HG02970 (cell line): ENCODE data around the gene CPNE4.

Experiments
- ATAC-seq: cut with Tn5 transposase; IDR thresholded peaks from one replicate; pipeline ENCODE4 v1.9.1; 2021; ENCODE audit warnings: mild to moderate bottlenecking, moderate library complexity, moderate number of reproducible peaks; ENCODE audit not compliant: unreplicated experiment, low FRiP score

CPNE4 gene

DNA sequence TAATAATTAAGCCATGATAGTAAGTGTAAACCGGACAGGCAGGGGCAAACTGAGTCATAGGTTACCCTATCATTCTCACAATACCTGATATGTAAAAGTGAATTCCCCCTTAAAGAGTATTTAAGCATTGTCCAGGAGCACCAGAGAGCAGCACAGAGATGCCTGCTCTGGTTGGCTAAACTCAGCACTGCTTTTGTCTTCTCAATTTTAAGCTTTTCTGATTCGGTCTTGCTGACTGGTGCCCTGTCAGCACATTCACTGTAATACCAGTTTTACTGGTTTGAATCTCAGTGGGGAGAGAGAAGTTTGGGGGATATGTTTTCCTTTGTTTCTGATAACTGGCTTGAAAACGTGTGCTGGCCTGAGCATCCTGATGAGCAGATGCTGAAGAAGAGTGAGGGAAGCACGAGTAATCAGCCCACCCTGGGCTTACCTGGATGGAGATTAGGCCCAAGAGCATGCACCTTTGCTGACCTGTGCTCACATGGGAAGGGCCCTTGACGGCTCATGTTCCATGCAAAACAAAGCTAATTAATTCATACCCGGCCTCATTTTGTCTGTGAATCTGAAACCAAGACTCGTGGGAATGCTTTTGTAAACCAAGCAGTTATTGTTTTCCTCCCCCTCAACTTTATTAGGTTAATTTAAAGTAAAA, 323.6 kb downstream of the CPNE4 start:
- no peak for ATAC-seq

- no peak for ATAC-seq
These were observed 326.6 kb downstream of the CPNE4 start for GRCh38 chr3:131708241-131708640.

DNA sequence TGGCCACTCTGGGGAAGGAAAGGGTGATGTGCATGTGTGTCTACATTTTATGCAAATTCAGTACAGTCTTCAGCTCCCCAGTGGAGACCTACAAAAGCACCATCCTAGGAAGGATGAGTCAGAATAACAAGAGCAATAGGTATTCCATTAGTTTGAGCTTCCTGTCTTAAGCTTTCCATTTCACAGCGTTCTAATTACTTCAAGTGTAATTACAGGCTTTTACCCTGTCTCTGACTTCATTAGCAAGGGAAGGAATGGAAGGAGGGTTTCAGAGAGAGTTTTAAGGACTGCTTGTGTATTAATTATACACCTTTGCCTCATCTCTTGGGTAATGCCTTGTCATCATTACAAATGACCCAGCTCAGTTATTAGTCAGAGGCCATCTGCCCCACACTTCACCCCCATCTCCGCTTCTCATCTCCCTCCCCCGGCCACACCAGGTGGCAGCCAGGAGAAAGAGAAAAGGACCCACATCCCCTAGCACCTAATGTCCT, 329.2 kb downstream of the CPNE4 start:
- no peak for ATAC-seq

- ATAC-seq, result no peak
These were observed 329.7 kb downstream of the CPNE4 start for GRCh38 chr3:131705099-131705498.

DNA sequence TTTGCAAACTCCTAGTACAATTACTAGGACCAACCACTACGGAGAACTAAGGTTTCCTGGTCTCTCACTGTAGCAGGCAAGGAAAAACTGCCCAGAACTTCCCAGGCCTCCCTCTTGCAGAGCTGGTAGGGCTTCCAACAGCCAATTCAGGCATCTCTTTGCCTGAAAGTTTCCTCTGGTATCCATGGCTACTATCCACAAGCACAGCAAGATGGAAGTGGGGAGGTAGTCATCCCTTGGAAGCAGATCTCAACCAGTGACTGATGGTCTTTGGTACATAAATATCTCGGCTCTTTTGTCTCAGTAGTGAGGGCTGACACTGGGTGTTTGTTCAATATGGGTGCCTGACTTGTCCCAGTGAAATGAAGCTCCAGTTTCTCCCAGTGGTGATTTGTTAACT, 330.7 kb downstream of the CPNE4 start:
- ATAC-seq, result no peak

- ATAC-seq, result no peak
These were observed 332.7 kb downstream of the CPNE4 start for GRCh38 chr3:131702146-131702545.

DNA sequence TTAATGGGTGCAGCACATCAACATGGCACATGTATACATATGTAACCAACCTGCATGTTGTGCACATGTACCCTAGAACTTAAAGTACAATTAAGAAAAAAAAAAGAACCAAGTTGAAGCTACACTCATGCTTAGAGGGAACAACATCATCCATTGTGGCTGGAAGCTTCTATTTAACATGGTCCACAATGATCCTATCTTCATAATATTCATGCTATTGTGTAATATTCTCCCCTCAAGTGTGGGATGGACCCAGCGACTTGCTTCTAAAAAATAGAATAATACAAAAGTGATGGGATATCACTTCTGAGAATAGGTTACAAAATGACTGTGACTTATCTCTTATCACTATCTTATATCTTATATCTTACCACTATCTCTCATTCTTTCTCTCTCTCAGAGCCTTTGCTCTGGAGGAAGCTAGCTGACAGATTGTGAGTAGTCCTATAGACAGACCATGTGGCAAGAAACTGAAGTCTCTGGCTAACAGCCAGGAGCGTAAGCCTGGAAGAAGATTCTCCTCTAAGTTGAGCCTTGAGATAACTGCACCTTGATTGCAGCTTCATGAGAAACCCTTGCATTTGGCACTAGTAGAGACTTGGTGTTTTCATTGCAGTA, 333.6 kb downstream of the CPNE4 start:
- no peak for ATAC-seq

- no peak for ATAC-seq
These were observed 335.8 kb downstream of the CPNE4 start for GRCh38 chr3:131699001-131699400.

GRCh38 chr3:131694376-131694775, 340.4 kb downstream of the CPNE4 start:
- no peak for ATAC-seq

- no peak for ATAC-seq
These were observed 342.5 kb downstream of the CPNE4 start for GRCh38 chr3:131692356-131692755.

DNA sequence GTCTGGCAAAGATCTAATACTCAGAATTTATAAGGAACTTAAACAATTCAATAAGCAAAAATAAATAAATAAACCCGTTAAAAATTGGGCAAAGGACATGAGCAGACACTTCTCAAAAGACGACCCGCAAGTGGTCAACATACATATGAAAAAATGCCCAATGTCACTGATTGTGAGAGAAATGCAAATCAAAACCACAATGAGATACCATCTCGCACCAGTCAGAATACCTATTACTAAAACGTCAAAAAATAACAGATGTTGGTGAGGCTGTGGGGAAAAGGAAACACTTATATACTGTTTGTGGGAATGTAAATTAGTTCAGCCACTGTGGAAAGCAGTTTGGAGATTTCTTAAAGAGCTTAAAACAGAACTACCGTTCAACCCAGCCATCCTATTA, 344.0 kb downstream of the CPNE4 start:
- ATAC-seq, result no peak

GRCh38 chr3:131688370-131688769, 346.4 kb downstream of the CPNE4 start:
- no peak for ATAC-seq

- ATAC-seq, result no peak
These were observed 365.2 kb downstream of the CPNE4 start for GRCh38 chr3:131669600-131669999.

DNA sequence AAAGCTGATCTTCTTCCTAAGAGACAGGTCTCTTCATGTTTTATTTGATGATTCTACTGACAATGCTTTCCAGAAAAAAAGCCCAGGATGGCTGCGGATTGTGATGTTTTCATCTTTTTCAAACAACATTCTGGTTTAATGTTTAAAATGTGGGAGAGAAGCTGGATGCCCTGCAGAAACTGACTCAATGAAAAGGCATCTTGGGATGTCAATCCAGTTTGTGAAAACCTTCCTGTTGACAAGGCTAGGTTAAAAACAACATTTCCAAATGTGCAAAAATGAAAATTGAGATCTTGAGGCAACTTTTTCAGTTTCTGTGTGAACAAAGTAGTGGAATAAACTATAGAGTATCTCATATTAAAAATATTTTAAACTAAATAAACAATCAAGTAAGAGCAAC, 376.0 kb downstream of the CPNE4 start:
- ATAC-seq, result no peak

DNA sequence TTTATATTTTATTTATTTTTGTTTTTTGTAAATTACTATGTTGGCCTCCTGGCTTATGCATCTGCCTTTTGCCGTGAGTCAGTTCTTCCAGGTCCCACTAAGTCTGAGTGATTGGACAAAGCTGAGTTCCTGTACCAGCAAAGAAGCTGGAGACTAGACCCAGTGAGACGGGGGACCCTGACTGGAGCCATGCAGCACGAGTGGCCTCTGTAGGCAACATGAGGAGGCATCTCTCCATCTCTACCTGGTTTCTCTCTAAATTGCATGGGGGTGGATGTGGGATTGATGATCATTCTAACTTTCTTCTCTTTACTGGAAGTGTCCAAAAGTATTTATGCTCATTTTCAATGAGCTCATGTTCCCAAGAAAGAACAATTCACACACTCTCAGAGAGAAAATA, 376.7 kb downstream of the CPNE4 start:
- ATAC-seq, result no peak

GRCh38 chr3:131655070-131655690, 379.6 kb downstream of the CPNE4 start:
- ATAC-seq, result no peak

DNA sequence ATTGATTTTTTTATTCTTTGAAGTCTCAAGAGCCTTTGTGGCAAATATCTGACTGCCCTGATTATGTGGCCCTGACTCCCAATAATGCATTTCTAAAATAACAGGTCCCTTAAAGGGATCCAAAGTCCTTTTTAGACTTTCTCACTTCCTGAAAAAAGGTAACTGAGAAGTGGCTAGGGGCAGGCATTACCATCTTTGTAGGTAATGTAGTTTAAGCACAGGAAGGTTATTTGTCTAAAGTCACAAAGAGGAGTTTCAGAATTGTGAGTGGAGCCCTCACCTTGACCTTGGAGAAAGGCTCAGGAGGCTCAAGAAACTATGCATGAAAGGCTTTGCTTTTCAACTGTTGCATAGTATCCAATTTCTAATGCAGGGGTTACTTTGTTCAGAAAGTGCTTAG, 389.2 kb downstream of the CPNE4 start:
- no peak for ATAC-seq

DNA sequence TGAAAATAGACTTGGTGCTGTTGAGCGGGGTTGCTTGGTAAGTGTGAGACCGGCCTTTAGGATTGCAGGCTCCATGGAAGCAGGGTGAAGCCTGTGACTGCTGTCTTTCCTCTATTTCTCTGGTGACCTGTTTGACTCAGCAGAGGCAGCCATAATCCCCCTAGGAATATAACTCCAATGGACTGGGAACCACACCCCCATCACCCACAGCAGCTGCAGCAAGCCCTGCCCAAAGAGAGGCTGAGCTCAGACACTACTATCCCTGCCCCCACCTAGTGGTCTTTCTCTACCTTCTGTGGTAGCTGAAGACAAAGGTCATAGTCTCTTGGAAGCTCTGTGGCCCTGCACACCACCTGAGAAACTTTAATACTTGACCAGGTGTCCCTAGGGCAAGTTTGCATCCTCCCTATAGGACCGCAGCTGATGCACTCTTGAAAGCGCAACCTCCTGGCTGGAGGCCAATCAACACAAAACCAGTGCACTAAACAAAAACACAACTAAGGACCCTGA, 398.5 kb downstream of the CPNE4 start:
- no peak for ATAC-seq

GRCh38 chr3:131630807-131631206, 404.0 kb downstream of the CPNE4 start:
- no peak for ATAC-seq

- peak; percentile 79 for ATAC-seq
These were observed 404.7 kb downstream of the CPNE4 start for GRCh38 chr3:131630097-131630496.

- ATAC-seq, result no peak
These were observed 411.4 kb downstream of the CPNE4 start for GRCh38 chr3:131623431-131623830.

GRCh38 chr3:131622726-131623125, 412.1 kb downstream of the CPNE4 start:
- ATAC-seq, result no peak
